ENCODE data around the gene FAM50A. TPM values are rescaled to one million over a fixed set of nuclear protein-coding genes. Genes with fewer than 3 reads are reported as not detected.

Gene FAM50A
- total RNA-seq, 4 donors from 2014 or later, result 39.9 to 130 (median 52.0) TPM

- no peaks in the 10 kb centered on the region for H3K9me3 ChIP-seq
- in situ Hi-C loops (cut with MboI; ENCODE audit: low pct_ligation_motif_present in 1 of 4, low pct_unique_long_range_greater_than_20kb in 1 of 4, low sequenced_read_pairs in 3 of 4) (no loop called here), intact Hi-C loops (cut with DNase I; ENCODE audit: low total_unique reads) (no loop called here)
- H3K36me3 ChIP-seq, result no peaks in the 10 kb centered on the region
- no peak for DNase-seq
- WGBS, 2 donors (ENCODE audit: low coverage in 1 of 2), result 88% methylated on average over 36 of the region's 36 CpGs; no CpG with 5 or more reads in 1 of the 2 donors
- H3K4me3 ChIP-seq, result no peak overlapping the region
- no peak for TF ChIP-seq POLR2A (IDR thresholded peaks at IDR 0.05)
- TF ChIP-seq POLR2AphosphoS5 (IDR thresholded peaks at IDR 0.05), result no peak
- TF ChIP-seq EP300 (IDR thresholded peaks at IDR 0.05; ENCODE audit: low read depth), result no peak
- TF ChIP-seq CTCF (IDR thresholded peaks at IDR 0.05), result no peak
- H3K27ac ChIP-seq, result no peak overlapping the region
- peaks cover 2 to 9% (median 6%) of the 10 kb centered on the region in 4 donors for H3K4me1 ChIP-seq
- no peaks in the 10 kb centered on the region for H3K27me3 ChIP-seq
These were observed 19.8 kb downstream of the FAM50A start for GRCh38 chrX:154463611-154464220.

- 94% methylated on average over 28 of the region's 28 CpGs; no CpG with 5 or more reads in 1 of the 2 donors for WGBS, 2 donors (ENCODE audit: low coverage in 1 of 2)
- H3K27me3 ChIP-seq, result no peaks in the 10 kb centered on the region
- no peaks in the 10 kb centered on the region for H3K36me3 ChIP-seq
- intact Hi-C loops (cut with DNase I; ENCODE audit: low total_unique reads) (no loop called here), in situ Hi-C loops (cut with MboI; ENCODE audit: low pct_ligation_motif_present in 1 of 4, low pct_unique_long_range_greater_than_20kb in 1 of 4, low sequenced_read_pairs in 3 of 4) (no loop called here)
- no peak for DNase-seq
- H3K27ac ChIP-seq, result no peak overlapping the region
- H3K4me3 ChIP-seq, result no peak overlapping the region
- TF ChIP-seq EP300 (IDR thresholded peaks at IDR 0.05; ENCODE audit: low read depth), result no peak
- TF ChIP-seq POLR2A (IDR thresholded peaks at IDR 0.05), result no peak
- no peak for TF ChIP-seq POLR2AphosphoS5 (IDR thresholded peaks at IDR 0.05)
- no peak for TF ChIP-seq CTCF (IDR thresholded peaks at IDR 0.05)
- H3K4me1 ChIP-seq, result no peaks in the 10 kb centered on the region
- no peaks in the 10 kb centered on the region for H3K9me3 ChIP-seq
These were observed 20.9 kb downstream of the FAM50A start for GRCh38 chrX:154464806-154465365.

GRCh38 chrX:154465601-154466000 is 21.7 kb downstream of the FAM50A start:
- intact Hi-C loops (cut with DNase I; ENCODE audit: low total_unique reads), result no loop called here
- TF ChIP-seq EP300 (IDR thresholded peaks at IDR 0.05; ENCODE audit: low read depth) (no peak), CTCF (IDR thresholded peaks at IDR 0.05) (no peak), POLR2A (IDR thresholded peaks at IDR 0.05) (no peak), POLR2AphosphoS5 (IDR thresholded peaks at IDR 0.05) (no peak)
- Histone ChIP-seq H3K4me1 (no peaks in the 10 kb centered on the region), H3K9me3 (no peaks in the 10 kb centered on the region), H3K4me3 (no peak overlapping the region), H3K27me3 (no peaks in the 10 kb centered on the region), H3K36me3 (no peaks in the 10 kb centered on the region), H3K27ac (no peak overlapping the region)
- 96% methylated on average over 11 of the region's 14 CpGs; no CpG with 5 or more reads in 1 of the 2 donors for WGBS, 2 donors (ENCODE audit: low coverage in 1 of 2)
- DNase-seq, result no peak
- in situ Hi-C loops (cut with MboI; ENCODE audit: low pct_ligation_motif_present in 1 of 4, low pct_unique_long_range_greater_than_20kb in 1 of 4, low sequenced_read_pairs in 3 of 4), result no loop called here

GRCh38 chrX:154466036-154466435 is 22.1 kb downstream of the FAM50A start:
- no peak overlapping the region for H3K27ac ChIP-seq
- TF ChIP-seq POLR2A (IDR thresholded peaks at IDR 0.05), result no peak
- no peak for TF ChIP-seq EP300 (IDR thresholded peaks at IDR 0.05; ENCODE audit: low read depth)
- H3K4me3 ChIP-seq, result no peak overlapping the region
- in situ Hi-C loops (cut with MboI; ENCODE audit: low pct_ligation_motif_present in 1 of 4, low pct_unique_long_range_greater_than_20kb in 1 of 4, low sequenced_read_pairs in 3 of 4), result no loop called here
- intact Hi-C loops (cut with DNase I; ENCODE audit: low total_unique reads), result no loop called here
- no peaks in the 10 kb centered on the region for H3K4me1 ChIP-seq
- no peaks in the 10 kb centered on the region for H3K36me3 ChIP-seq
- 96% methylated on average over 24 of the region's 32 CpGs; no CpG with 5 or more reads in 1 of the 2 donors for WGBS, 2 donors (ENCODE audit: low coverage in 1 of 2)
- no peak for DNase-seq
- no peaks in the 10 kb centered on the region for H3K27me3 ChIP-seq
- no peaks in the 10 kb centered on the region for H3K9me3 ChIP-seq
